GM03348 (cell line): ENCODE data around the gene FOXR1.
"Not testable (repeated sequence)": the region's sequence is repeated elsewhere in the genome, so short reads cannot be mapped to it uniquely, and the experiment has no call there.

Source experiments
- DNase-seq: peaks from one replicate; pipeline ENCODE4 v3.0.0; 2012; ENCODE audit warnings: low spot score

Gene FOXR1

DNA sequence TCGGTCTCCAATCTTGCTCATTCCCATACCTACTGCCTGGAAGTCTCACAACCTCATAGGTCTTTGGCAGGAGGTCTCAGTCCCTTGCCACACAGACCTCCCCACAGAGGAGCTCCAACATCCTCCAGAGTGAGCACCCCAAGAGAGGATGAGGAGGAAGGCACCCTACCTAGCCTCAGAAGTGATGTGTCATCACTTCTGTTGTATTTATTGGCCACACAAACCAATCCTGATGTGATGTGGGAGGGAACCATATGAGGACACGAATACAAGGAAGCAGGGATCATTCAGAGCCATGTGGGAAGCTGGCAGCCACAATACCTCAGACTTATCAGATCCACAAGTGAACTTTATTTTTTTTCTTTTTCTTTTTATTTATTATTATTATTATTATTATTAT lies 24.5 kb upstream of the FOXR1 start:
- DNase-seq = no peak

DNA sequence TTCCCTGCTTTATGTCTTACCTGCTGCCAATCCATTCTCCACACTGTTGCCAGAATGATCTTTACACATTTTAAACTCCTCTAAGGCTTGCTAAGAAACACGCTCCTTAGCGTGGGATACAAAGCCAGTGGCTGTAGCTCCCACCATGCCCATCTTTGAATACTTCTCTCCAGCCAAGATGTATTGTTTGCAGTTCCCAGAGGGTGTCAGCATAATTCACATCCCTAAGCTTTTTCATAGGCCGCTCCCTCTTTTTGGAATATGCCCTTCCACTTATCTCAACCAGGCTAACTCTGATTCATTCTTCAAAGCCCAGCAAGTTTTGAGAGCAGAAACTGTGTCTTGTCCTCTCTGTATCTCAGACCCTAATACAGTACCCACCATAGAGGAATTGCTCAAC lies 23.6 kb upstream of the FOXR1 start:
- peak; percentile 4 for DNase-seq

DNA sequence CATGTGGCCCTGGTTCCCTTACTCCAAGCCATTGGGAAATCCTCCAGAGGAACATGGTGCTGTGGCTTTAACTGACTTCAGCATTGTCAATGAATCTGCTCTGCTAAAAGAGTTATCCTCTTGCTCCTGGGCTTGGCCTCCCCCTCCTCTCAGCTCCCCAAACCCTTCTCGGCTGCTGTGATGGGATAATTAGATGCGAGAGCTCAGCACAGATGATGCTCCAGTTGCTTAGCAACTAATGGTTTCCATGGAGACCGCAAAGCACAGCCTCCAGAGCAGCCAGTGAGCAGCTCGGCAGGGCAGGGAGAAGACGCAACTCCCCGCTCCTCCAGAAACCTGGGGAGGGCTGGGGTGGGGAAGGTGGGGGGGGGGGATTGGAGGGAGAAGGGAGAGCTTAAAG lies 18.3 kb upstream of the FOXR1 start:
- no peak for DNase-seq

DNA sequence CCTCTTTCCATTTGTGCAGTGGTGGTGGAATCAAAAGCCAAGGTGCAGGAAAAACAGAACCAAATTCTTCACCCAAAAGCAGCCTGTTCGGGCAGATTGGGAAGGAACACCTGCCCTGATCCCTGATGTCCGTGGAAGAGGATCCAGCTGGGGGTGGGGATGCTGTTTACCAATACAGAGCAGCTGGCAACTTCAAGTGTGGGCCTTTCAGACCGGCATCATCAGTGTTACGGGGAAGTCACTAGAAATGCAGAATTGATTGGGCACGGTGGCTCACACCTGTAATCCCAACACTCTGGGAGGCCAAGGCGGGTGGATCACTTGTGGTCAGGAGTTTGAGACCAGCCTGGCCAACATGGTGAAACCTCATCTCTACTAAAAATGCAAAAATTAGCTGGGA lies 17.6 kb upstream of the FOXR1 start:
- DNase-seq = not testable (repeated sequence)

DNA sequence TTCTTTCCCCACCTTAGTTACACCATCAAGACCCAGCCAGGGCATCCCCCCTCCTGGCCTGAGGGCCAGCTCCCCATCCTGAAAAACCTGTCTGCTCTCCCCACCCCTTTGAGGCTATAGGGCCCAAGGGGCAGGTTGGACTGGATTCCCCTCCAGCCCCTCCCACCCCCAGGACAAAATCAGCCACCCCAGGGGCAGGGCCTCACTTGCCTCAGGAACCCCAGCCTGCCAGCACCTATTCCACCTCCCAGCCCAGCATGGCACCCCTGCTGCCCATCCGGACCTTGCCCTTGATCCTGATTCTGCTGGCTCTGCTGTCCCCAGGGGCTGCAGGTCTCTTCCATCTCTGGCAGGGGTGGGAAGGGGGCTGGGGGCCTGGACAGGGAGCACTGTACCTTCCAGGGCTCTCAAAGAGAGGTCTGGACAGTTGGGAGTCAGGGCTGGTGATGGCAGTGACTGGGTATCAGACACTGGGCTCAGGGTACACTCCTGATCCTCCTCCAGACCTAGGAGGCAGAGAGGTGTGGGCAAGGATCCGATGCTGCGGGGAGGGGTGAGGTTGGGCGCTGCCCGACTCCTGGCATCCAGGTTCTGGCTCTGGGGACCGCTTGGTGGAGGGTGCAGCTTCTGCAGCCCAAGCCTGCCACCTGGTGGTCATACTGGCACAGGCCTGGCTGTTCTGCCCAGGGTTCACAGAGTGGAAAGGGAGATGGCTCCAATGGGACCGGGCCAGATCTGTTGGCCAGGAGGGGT lies 15.3 kb upstream of the FOXR1 start, which contains the start of gene UPK2:
TSS of gene UPK2 (plus strand) at position 205 of the 753 bp plus-strand sequence. CDS start at position 258, 53 bp downstream.
- DNase-seq = peak; percentile 96

DNA sequence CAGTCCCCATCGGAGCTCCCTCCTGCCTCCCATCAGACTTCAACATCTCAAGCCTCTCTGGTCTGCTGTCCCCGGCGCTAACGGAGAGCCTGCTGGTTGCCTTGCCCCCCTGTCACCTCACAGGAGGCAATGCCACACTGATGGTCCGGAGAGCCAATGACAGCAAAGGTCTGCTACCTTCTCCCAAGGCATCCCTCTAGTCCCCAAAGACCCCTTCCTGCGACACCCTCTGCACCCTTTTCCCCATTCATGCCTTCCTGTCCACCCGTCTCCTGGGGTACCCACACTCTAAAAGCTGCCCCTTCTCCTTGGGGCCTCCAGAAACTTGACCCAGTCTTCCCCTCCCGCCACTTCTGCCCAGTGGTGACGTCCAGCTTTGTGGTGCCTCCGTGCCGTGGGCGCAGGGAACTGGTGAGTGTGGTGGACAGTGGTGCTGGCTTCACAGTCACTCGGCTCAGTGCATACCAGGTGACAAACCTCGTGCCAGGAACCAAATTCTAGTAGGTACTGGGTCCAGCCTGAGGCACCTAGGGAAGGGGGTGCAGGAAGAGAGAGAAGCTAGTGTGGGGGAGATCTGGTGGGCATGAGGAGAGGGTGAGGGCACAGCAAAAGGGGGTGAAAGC lies 14.6 kb upstream of the FOXR1 start:
- no peak for DNase-seq

DNA sequence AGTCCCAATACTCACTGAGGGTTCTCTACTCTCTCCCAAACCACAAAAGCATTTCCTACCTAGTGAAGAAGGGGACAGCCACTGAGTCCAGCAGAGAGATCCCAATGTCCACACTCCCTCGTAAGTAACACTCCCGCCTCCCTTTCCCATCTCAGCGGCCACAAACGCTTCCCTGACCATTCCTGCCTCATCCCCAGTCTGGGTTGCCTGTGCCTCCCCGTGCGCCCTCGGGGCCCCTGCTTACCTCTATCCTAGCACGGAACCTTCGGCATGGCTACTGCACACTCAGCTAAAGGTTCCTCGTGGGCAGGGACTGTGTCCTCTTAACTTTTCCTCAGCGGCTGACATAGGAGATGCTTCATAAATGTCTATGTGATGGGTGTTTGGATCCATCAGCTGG lies 14.0 kb upstream of the FOXR1 start:
- DNase-seq = no peak

DNA sequence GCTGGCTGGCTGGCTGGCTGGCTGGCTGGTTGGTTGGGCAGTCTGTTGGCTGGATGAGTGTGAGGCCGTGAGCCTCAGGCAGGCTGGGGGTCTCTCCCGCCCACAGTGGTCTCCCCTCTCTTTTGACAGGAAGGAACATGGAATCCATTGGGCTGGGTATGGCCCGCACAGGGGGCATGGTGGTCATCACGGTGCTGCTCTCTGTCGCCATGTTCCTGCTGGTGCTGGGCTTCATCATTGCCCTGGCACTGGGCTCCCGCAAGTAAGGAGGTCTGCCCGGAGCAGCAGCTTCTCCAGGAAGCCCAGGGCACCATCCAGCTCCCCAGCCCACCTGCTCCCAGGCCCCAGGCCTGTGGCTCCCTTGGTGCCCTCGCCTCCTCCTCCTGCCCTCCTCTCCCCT lies 13.6 kb upstream of the FOXR1 start:
- no peak for DNase-seq

DNA sequence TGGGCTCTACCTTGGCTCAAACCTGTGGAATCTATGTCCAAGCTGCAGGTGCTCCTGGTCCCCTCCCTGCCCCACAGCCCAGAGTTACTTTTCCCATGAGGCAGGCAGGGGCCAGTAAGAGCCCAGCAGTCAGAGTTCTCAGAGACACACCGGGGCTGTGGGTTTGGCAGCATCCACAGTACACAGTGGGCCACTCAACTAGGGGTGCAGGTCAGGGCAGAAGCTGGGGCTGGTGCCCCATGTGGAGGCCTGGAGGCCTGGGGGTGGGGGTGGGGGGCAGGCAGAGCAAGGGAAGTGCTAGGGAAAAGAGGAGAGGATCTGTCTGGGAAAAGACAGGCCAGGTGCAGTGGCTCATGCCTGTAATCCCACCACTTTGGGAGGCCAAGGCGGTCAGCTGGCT lies 13.0 kb upstream of the FOXR1 start:
- DNase-seq = peak; percentile 5

DNA sequence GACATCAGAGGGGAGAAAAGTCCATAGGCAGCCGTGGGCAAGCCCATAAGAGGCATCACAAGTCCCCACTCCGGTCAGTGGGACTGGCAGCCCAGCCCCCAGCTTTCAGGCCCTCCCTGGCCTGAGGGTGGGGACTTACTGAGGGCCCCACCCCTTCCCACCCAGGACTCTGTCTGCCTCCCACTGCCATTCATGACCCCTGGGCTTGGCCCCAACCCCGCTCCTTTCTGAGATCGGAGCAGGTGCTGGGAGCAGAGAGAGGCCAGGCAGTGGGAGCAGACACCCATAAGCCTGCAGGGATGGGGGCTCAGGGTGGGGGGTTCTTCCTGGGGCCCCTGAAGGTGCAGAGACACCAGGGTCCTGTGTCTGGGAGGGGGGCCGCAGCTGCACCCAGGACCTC lies 10.4 kb upstream of the FOXR1 start:
- no peak for DNase-seq

DNA sequence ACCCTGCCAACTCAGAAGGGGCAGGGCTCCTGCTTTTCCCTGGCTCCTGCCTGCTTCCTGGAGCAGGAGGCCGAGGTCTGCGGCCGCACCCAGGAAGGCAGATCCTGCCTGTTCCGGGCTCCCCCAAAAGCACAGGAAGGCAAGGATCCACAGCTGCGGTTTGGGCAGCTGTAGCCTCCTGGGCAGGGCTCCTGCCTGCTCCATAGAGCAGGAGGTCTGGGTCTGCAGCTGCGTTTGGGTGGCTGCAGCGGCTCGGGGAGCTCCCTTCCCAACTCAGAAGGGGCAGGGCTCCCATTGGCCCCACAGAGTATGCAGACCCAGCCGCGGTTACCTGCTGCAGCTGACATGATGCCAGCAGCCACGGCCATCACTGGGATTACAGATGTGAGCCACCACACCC lies 10.0 kb upstream of the FOXR1 start:
- no peak for DNase-seq

DNA sequence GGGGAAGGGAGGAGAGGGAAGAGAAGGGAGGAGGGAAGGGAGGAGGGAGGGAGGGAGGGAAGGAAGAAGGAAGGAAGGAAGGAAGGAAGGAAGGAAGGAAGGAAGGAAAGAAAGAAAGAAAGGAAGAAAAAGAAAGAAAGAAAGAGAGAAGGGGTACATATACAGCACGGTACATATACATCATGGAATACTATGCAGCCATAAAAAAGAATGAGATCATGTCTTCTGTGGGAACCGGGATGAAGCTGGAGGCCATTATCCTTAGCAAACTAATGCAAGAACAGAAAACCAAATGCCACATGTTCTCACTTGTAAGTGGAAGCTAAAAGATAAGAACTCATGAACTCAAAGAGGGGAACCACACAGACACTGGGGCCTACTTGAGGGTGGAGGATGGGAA lies 2.1 kb upstream of the FOXR1 start:
- not testable (repeated sequence) for DNase-seq

DNA sequence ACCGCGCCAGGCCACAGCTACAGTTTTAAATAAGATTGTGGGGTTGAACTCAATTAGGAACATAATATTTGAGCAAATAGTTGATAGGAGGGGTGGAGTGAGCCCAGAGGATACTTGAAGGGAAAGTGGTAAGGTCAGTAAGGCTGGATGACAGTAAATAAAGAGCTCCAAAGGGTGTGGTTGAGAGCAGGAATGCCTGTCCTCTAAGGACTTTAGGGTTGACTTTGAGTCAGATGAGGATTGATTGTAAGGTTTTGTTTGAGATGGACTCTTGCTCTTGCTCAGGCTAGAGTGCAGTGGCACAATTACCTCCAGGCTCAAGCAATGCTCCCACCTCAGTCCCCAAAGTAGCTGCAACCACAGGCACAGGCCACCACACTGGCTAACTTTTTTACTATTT lies 2.4 kb downstream of the FOXR1 start:
- DNase-seq = no peak

DNA sequence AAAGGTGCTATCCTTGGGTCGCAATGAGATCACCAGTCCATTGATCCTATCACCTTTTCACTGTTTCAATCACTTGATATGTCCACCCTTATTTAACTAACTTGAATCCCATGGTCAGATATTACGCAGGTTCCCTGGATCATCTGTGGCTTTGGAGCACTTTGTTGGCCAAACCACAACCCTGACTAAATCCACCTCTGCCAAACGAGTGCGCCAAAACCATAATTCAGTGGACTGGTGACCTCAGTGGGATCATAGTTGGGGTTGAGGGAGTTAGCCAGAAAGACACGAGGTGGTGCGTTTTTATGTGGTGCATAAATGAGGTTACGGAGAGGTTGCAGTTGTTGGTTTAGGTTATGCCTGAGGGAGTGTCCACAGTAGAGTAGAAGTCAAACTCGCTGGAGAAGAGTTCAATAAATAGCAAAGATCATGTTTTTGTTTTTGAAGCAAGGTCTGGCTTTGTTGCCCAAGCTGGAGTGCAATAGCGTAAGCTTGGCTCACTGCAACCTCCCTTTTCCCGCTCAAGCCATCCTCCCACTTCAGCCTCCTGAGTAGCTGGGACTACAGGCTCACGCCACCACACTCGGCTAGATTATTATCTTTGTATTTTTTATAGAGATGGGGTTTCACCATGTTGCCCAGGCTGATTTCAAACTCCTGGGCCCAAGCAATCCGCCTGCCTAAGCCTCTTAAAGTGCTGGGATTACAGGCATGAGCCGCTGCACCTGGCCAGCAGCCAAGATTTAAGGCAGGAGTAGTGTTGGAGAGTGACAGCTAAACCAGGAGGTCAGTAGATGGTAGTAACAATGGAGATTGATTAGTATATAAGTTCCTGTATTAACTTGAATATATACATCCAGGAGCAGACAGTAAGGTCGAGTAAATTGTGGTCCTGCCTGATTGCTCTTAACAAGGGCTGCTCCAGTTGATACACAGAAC lies 4.5 kb downstream of the FOXR1 start:
- no peak for DNase-seq

DNA sequence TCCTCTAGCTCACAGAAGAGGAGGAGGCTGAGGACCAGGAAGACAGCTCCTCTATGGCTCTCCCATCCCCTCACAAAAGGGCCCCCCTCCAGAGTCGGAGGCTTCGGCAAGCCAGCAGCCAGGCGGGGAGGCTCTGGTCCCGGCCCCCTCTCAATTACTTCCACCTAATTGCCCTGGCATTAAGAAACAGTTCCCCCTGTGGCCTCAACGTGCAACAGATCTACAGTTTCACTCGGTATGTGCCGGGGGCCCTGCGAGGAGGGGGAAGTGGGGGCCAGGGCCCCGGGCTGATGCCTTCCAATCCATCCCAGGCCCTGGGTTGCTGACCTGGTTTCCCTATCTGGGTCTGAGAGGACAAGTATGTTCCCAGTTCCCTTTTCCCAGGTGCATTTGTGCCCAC lies 7.9 kb downstream of the FOXR1 start:
- DNase-seq = no peak

DNA sequence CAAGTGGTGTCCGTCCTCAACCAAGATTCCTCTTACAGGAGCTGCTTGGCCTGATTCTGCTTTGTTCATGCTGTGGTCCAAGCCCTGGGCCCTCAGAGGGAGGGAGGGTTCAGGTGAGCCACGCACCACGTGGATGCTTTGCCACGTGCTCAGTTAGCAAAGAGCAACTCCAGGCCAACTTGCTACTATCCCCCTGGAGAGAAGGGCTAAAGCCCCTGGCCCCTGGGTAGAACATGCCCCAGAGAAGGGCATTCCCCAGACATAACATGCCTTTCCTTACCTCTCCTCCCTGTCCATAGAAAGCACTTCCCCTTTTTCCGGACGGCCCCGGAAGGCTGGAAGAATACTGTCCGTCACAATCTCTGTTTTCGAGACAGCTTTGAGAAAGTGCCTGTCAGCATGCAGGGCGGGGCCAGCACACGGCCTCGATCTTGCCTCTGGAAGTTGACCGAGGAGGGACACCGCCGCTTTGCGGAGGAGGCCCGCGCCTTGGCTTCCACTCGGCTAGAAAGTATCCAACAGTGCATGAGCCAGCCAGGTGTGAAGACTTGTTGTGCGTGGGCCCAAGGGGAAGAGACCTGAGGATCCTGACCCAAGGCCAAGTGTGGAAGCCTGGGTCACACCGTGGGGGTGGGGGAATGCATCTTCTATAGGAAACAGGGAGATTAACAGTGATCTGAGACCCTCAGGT lies 8.8 kb downstream of the FOXR1 start:
- no peak for DNase-seq

DNA sequence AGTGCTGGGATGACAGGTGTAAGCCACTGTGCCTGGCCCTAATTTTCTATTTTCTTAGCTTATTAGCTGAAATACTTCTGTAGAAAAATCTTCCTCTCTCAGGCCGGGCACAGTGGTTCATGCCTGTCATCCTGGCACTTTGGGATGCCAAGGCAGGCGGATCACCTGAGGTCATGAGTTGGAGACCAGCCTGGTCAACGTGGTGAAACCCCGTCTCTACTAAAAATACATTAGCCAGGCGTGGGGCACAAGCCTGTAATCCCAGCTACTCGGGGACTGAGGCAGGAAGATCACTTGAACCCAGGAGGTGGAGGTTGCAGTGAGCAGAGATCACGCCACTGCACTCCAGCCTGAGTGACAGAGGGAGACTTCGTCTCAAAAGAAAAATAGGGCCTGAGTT lies 12.8 kb downstream of the FOXR1 start:
- not testable (repeated sequence) for DNase-seq

DNA sequence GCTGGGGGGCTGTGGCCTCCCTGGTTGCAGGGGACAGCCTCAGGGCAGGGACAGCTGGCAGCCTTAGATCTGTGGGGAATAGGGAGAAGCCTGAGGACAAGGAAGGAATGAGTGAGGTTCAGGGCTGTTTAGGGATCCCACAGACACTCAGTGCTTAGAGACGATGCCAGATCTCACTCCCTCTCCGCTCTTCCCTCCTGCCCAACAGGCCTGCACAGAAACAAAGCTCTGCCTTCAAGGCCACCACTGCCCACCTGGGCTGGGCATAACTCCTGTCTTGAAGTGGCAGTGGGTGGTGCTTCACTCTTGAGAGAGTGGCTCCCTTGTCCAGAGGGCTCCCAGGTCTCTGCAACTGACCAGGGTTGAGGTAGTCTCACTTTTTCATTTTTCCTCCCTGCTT lies 13.3 kb downstream of the FOXR1 start:
- DNase-seq = no peak

DNA sequence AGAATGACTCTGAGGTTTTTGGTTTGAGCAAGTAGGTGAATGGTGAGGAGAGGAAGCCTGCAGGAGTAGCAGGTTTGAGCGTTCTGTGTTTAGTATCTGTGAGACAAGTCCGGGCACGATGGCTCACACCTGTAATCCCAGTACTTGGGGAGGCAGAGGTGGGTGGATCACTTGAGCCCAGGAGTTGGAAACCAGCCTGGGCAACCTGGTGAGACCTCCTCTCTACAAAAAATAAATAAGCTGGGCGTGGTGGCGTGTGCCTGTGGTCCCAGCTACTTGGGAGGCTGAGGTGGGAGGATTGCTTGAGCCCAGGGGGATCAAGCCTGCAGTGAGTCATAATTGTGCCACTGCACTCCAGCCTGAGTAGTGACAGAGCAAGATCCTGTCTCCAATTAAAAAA lies 16.7 kb downstream of the FOXR1 start:
- DNase-seq = no peak

DNA sequence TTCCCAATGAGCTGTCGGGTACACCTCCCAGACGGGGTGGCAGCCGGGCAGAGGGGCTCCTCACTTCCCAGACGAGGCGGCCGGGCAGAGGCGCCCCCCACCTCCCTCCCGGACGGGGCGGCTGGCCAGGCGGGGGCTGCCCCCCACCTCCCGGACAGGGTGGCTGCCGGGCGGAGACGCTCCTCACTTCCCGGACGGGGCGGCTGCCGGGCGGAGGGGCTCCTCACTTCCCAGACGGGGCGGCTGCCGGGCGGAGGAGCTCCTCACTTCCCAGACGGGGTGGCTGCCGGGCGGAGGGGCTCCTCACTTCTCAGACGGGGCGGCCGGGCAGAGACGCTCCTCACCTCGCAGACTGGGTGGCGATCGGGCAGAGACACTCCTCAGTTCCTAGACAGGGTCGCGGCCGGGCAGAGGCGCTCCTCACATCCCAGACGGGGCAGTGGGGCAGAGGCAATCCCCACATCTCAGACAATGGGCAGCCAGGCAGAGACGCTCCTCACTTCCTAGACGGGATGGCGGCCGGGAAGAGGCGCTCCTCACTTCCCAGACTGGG lies 20.0 kb downstream of the FOXR1 start:
- not testable (repeated sequence) for DNase-seq

DNA sequence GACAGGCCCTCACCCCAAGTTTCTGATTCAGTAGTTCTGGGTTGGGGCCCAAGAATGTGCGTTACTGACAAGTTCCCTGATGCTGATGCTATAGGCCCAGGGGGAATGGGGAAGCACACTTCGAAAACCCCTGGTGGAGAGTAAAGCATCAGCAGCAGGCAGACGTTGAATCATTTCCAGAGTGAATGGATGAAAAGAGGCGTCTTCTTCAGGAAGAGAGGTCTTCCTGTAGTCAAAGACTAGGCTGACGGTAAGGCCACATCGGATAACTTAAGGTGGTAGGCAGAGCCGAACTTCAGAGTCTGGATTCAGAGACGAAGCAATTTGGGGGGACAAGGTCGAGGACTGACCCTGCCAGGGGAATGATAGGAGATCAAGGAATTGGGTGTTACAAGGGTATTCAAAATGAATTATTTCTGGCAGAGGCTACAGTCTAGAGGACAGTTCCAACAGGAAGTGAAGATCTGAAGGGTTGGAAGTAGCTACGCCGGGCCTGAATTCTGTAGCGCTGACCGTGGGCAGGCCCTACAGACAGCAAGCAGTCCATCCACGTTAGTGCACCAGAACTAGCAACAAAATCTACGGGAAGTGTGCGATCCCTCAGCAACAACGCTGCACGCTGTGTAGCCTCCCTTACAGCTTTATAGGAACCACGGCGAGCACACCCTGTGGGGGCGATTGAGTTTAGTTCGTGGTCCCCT lies 25.5 kb downstream of the FOXR1 start:
- DNase-seq = peak; percentile 51
